LNCaP clone FGC (cell line): ENCODE measurements around the gene CHD6.

Experiments used
- DNase-seq: peaks from one replicate; pipeline ENCODE4 v3.0.0-alpha.2; 2011; ENCODE audit warnings: low read depth
- H3K4me3 ChIP-seq: 2 replicates; pipeline ENCODE4 v1.5.1; 2011; ENCODE audit warnings: mild to moderate bottlenecking, low read depth, low read length, control low read depth
- TF ChIP-seq, protein P1 (sequence below): IDR thresholded peaks from 2 replicates; pipeline ENCODE4 v1.5.1; 2012; ENCODE audit warnings: mild to moderate bottlenecking; ENCODE audit not compliant: control insufficient read depth, insufficient read depth; ENCODE audit errors: extremely low read depth

The CHD6 gene

DNA sequence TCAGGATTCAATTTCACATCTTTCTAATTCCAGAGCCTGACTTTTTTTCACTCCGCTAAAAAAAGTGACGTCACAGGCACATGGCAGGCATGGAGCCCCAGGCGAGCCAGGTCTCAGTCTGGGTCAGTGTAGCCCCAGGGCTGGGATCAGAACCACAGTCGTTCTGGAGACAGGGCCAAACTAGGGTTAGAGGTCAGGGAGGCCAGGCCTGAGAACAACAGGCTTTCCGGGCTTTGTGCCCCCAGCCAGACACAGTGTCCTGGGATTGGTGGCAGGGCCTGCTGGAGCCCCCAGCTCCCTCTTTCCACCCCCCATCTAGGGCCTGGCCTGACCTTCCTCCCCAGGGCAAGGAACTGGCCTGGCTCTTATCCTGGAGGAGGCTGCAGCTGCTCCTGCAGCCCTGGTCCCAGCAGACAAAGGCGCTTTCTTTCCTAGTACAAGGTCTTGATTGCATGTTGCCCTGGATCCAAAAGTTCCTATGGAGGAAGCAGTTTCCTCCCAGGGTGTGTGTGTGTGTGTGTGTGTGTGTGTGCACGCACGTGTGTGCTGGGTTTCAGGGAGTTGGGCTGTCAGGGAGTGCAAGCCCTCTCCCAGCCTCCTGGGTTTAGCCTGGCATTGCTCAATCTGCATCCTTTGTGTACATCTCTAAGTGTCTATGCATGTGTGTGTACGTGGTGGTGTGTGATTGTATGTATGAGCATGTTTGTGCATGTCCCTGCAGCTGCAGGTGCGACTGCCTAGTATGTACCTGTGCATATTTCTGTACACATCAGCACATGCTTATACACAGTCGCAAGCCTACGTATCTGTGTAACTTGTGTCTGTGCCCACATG lies 225.1 kb downstream of the CHD6 start:
- no peak for DNase-seq
- TF ChIP-seq, protein P1, sequence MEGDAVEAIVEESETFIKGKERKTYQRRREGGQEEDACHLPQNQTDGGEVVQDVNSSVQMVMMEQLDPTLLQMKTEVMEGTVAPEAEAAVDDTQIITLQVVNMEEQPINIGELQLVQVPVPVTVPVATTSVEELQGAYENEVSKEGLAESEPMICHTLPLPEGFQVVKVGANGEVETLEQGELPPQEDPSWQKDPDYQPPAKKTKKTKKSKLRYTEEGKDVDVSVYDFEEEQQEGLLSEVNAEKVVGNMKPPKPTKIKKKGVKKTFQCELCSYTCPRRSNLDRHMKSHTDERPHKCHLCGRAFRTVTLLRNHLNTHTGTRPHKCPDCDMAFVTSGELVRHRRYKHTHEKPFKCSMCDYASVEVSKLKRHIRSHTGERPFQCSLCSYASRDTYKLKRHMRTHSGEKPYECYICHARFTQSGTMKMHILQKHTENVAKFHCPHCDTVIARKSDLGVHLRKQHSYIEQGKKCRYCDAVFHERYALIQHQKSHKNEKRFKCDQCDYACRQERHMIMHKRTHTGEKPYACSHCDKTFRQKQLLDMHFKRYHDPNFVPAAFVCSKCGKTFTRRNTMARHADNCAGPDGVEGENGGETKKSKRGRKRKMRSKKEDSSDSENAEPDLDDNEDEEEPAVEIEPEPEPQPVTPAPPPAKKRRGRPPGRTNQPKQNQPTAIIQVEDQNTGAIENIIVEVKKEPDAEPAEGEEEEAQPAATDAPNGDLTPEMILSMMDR = no peak
- no peak overlapping the region for H3K4me3 ChIP-seq

DNA sequence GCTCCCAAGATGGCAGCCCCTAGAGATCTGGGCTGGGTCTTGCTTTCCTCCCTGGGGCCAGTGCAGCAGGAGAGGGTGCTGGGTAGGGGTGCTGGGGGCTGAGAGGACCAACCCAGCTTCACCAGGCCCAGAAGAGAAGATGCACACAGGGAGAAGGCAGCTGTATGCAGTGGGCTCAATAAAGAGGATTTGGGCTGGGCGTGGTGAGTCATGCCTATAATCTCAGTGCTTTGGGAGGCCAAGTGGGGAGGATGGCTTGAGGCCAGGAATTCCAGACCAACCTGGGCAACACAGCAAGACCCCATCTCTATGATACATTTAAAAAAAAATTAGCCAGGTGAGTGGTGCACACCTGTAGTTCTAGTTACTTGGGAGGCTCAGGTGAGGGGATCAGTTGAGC lies 225.9 kb downstream of the CHD6 start:
- TF ChIP-seq, protein P1 = no peak
- no peak overlapping the region for H3K4me3 ChIP-seq
- no peak for DNase-seq

DNA sequence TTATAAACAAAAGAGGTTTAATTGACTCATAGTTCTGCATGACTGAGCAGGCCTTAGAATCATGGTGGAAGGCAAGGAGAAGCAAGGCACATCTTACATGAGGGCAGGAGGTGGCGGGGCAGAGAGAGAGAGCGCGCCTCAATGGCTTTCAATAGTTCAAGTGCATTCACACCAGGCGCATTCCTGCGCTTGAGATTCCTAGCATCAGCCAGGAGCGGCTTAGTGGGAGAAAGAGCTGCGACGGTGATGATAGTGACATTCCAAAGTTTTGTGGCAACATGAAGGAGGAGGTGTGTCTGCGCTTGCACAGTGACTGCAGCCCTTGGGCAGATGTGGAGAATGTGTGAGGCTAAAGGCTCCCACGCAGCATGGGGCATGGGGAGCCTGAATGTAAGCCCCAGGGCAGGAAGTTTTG lies 226.6 kb downstream of the CHD6 start:
- no peak for DNase-seq
- H3K4me3 ChIP-seq = no peak overlapping the region
- TF ChIP-seq, protein P1 = no peak

DNA sequence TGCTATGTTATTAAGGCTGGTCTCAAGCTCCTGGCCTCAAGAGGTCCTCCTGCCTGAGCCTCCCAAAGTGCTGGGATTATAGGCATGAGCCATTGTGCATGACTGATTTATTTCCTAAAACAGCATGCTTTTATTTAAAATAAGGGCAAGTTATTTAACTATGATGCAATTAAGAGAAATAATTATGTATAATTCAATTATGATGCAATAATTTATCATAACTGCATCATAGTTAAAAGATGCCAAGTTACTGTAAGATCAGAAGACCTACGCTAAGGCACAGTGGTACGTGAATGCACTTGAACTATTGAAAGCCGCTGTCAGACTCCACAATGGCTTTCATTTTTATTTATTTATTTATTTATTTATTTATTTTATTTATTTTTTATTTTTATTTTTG lies 227.3 kb downstream of the CHD6 start:
- H3K4me3 ChIP-seq = no peak overlapping the region
- DNase-seq = no peak
- TF ChIP-seq, protein P1 = no peak

DNA sequence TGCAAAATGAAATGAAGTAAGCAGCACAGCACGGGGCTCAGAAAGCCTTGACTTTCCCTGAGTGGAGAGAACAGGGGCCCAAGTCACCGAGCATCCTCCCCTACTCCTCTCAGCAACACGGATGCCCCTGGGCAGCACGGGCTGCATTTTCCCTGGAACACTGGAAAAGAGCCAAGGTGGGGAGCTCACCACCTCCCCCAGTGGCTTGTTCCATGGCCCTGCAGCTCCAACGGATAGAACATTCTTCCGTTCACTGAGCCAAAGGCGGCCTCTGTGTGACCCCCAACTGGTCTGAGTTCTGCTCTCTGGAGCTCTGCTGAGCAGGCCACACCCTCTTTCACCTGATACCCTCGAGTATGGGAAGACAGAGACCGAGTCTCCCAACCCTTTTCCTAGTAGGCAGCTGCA lies 230.7 kb downstream of the CHD6 start:
- DNase-seq = no peak
- H3K4me3 ChIP-seq = no peak overlapping the region

DNA sequence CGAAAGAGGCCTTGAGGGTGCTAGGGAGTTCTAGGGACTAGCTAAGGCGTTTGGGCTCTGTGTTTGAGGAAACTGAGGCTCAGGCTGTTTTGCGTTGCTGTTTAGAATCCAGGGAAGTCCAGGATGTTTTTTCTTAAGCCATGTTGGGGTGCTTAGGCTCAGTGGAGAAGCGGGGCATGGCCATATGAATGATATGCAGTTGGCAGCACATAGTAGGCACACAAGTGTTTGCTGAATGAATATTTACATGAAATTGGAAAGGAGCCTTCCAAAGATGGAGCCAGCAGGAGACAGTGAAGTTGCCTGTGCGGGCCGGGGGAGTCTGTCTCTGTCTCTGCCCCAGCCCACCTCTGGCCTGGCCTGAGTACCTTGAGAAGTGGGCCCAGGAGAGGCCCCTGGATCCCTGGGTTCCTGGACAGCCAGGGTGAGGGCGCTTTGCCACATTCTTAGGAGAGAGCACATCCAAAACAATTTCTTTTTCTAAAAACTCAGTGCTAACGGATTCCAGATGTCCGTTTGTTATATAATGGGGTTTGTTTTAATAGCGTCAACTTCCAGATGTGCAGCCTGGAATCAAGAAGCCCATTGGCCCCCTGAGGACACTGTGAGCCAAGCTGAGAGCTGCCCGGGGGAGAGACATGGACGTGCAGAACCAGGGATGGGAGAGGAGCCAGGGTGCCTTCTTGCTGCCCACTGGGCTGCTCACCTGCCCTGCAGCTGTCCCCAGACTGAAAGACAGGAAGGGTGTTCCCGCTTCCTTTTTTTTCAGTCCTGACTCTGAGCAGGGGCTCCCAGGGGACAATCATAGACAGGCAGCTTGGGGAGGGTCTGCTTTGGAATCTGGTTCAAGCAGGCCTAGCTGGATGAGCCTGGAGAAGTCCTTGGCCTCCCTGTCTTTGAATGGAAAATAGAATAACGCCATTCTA lies 231.4 kb downstream of the CHD6 start:
- TF ChIP-seq, protein P1 = no peak
- no peak for DNase-seq
- no peak overlapping the region for H3K4me3 ChIP-seq

More for the DNA sequence above, 230.7 kb downstream of the CHD6 start:
- TF ChIP-seq, protein P1 = no peak
